Muscle layer of duodenum (tissue), 2 donors: Measurements from ENCODE around the gene TATDN3.
"Not testable (repeated sequence)": the region's sequence is repeated elsewhere in the genome, so short reads cannot be mapped to it uniquely, and the experiment has no call there.

Experiments used
- H3K27ac ChIP-seq: one replicate; pipeline ENCODE4 v1.7.0; 2013; ENCODE audit warnings: mild to moderate bottlenecking, low read length
- H3K27me3 ChIP-seq: one replicate; pipeline ENCODE4 v1.7.0; 2013; ENCODE audit warnings: low read depth, mild to moderate bottlenecking, control low read depth, low read length
- H3K36me3 ChIP-seq, 2 donors: one replicate each; pipeline ENCODE4 v1.7.0; 2013; ENCODE audit warnings: low read length in 2 of 2, control low read depth in 1 of 2, mild to moderate bottlenecking in 1 of 2; ENCODE audit not compliant: insufficient read depth in 2 of 2, control insufficient read depth in 1 of 2
- H3K4me1 ChIP-seq, 2 donors: one replicate each; pipeline ENCODE4 v1.7.0; 2013; ENCODE audit warnings: low read length in 2 of 2, mild to moderate bottlenecking in 2 of 2, control low read depth in 1 of 2, moderate library complexity in 1 of 2; ENCODE audit not compliant: insufficient read depth in 2 of 2, control insufficient read depth in 1 of 2
- H3K4me3 ChIP-seq, 2 donors: one replicate each; pipeline ENCODE4 v1.7.0; 2013; ENCODE audit warnings: low read length in 2 of 2, low read depth in 1 of 2, mild to moderate bottlenecking in 1 of 2
- H3K9me3 ChIP-seq, 2 donors: one replicate each; pipeline ENCODE4 v1.7.0; 2013; ENCODE audit warnings: low read length in 2 of 2, control low read depth in 1 of 2, mild to moderate bottlenecking in 1 of 2; ENCODE audit not compliant: control insufficient read depth in 1 of 2
- donor health status: healthy.

The TATDN3 gene

GRCh38 chr1:212759683-212760082 is 32.0 kb upstream of the TATDN3 start:
- no peaks in the 10 kb centered on the region for H3K27me3 ChIP-seq
- H3K4me3 ChIP-seq: no peak overlapping the region
- H3K4me1 ChIP-seq: no peaks in the 10 kb centered on the region
- no peak overlapping the region for H3K27ac ChIP-seq
- no peaks in the 10 kb centered on the region for H3K9me3 ChIP-seq
- H3K36me3 ChIP-seq: peaks cover 9 to 11% of the 10 kb centered on the region in 2 donors

- Histone ChIP-seq H3K27me3 (no peaks in the 10 kb centered on the region), H3K27ac (no peak overlapping the region), H3K9me3 (no peaks in the 10 kb centered on the region), H3K4me3 (no peak overlapping the region), H3K4me1 (no peaks in the 10 kb centered on the region), H3K36me3 (peaks cover 9 to 11% of the 10 kb centered on the region in 2 donors)
Measured at GRCh38 chr1:212760126-212760823, 31.4 kb upstream of the TATDN3 start.

GRCh38 chr1:212762234-212762633 is 29.5 kb upstream of the TATDN3 start:
- no peak overlapping the region for H3K27ac ChIP-seq
- H3K36me3 ChIP-seq: peaks cover 4 to 6% of the 10 kb centered on the region in 2 donors
- no peaks in the 10 kb centered on the region for H3K4me1 ChIP-seq
- peaks cover 0 to 7% of the 10 kb centered on the region in 2 donors for H3K9me3 ChIP-seq
- no peaks in the 10 kb centered on the region for H3K27me3 ChIP-seq
- no peak overlapping the region for H3K4me3 ChIP-seq

GRCh38 chr1:212762839-212763238 is 28.9 kb upstream of the TATDN3 start:
- no peaks in the 10 kb centered on the region for H3K4me1 ChIP-seq
- no peak overlapping the region for H3K27ac ChIP-seq
- H3K36me3 ChIP-seq: peaks cover 4% of the 10 kb centered on the region in 2 donors
- no peaks in the 10 kb centered on the region for H3K27me3 ChIP-seq
- peaks cover 0 to 7% of the 10 kb centered on the region in 2 donors for H3K9me3 ChIP-seq
- H3K4me3 ChIP-seq: no peak overlapping the region

- H3K4me3 ChIP-seq, H3K27me3 ChIP-seq: not testable (repeated sequence)
- peaks cover 4 to 15% of the 10 kb centered on the region in 2 donors for H3K36me3 ChIP-seq
Measured at GRCh38 chr1:212764718-212765281, 26.9 kb upstream of the TATDN3 start.

GRCh38 chr1:212766825-212767224 is 24.9 kb upstream of the TATDN3 start:
- peaks cover 0 to 18% of the 10 kb centered on the region in 2 donors for H3K36me3 ChIP-seq
- H3K9me3 ChIP-seq: peaks cover 0 to 31% of the 10 kb centered on the region in 2 donors
- H3K27me3 ChIP-seq, H3K27ac ChIP-seq, H3K4me1 ChIP-seq, H3K4me3 ChIP-seq: not testable (repeated sequence)

More at GRCh38 chr1:212764718-212765281, 26.9 kb upstream of the TATDN3 start:
- H3K9me3 ChIP-seq: peaks cover 0 to 22% of the 10 kb centered on the region in 2 donors
- not testable (repeated sequence) for H3K27ac ChIP-seq, H3K4me1 ChIP-seq

- Histone ChIP-seq H3K4me1 (no peaks in the 10 kb centered on the region), H3K36me3 (peaks cover 0 to 14% of the 10 kb centered on the region in 2 donors), H3K9me3 (peaks cover 0 to 31% of the 10 kb centered on the region in 2 donors), H3K27me3 (no peaks in the 10 kb centered on the region), H3K4me3 (no peak overlapping the region), H3K27ac (no peak overlapping the region)
Measured at GRCh38 chr1:212769459-212770167, 22.1 kb upstream of the TATDN3 start.

GRCh38 chr1:212771341-212771740 is 20.4 kb upstream of the TATDN3 start:
- no peaks in the 10 kb centered on the region for H3K4me1 ChIP-seq
- H3K36me3 ChIP-seq: peaks cover 0 to 14% of the 10 kb centered on the region in 2 donors
- no peak overlapping the region for H3K27ac ChIP-seq
- no peak overlapping the region for H3K4me3 ChIP-seq
- peaks cover 0 to 27% of the 10 kb centered on the region in 2 donors for H3K9me3 ChIP-seq
- no peaks in the 10 kb centered on the region for H3K27me3 ChIP-seq

- no peaks in the 10 kb centered on the region for H3K27me3 ChIP-seq
- peaks cover 0 to 14% of the 10 kb centered on the region in 2 donors for H3K36me3 ChIP-seq
- H3K4me3 ChIP-seq: no peak overlapping the region
- peaks cover 0 to 24% of the 10 kb centered on the region in 2 donors for H3K9me3 ChIP-seq
- no peaks in the 10 kb centered on the region for H3K4me1 ChIP-seq
- H3K27ac ChIP-seq: no peak overlapping the region
Measured at GRCh38 chr1:212773011-212773410, 18.7 kb upstream of the TATDN3 start.

GRCh38 chr1:212774584-212774983 is 17.1 kb upstream of the TATDN3 start:
- H3K27ac ChIP-seq: no peak overlapping the region
- peaks cover 0 to 6% of the 10 kb centered on the region in 2 donors for H3K36me3 ChIP-seq
- H3K27me3 ChIP-seq: no peaks in the 10 kb centered on the region
- H3K4me1 ChIP-seq: no peaks in the 10 kb centered on the region
- no peak overlapping the region for H3K4me3 ChIP-seq
- peaks cover 0 to 12% of the 10 kb centered on the region in 2 donors for H3K9me3 ChIP-seq

GRCh38 chr1:212775241-212775640 is 16.5 kb upstream of the TATDN3 start:
- no peaks in the 10 kb centered on the region for H3K27me3 ChIP-seq
- H3K36me3 ChIP-seq: no peaks in the 10 kb centered on the region
- peaks cover 0 to 6% of the 10 kb centered on the region in 2 donors for H3K9me3 ChIP-seq
- no peak overlapping the region for H3K27ac ChIP-seq
- H3K4me3 ChIP-seq: no peak overlapping the region
- H3K4me1 ChIP-seq: no peaks in the 10 kb centered on the region
